RWPE1 (cell line): Measurements from ENCODE around the gene STIP1.

Experiments used
- CTCF ChIA-PET: fragments of 350-600 bp; sonication (Branson Sonifier 250); formaldehyde crosslinking; extraction: SDS; loops from one replicate; lab custom pipeline; 2021; lab: Yijun Ruan, JAX
- POLR2A ChIA-PET: fragments of 400-600 bp; formaldehyde crosslinking; extraction: SDS; loops from one replicate; lab custom pipeline; 2020; ENCODE audit warnings: antibody characterized with exemption; ENCODE audit not compliant: low non-redundant PET; lab: Yijun Ruan, JAX
- DNase-seq: peaks from one replicate; pipeline ENCODE4 v3.0.0; 2012; ENCODE audit warnings: low spot score
- H3K27ac ChIP-seq: fragments of 450-650 bp; 2 replicates; pipeline ENCODE4 v1.5.1; 2017
- TF ChIP-seq, protein P1 (sequence below): fragments of 450-650 bp; conservative IDR thresholded peaks from 2 replicates; pipeline ENCODE4 v1.5.1; 2017; ENCODE audit warnings: low read depth, mild to moderate bottlenecking

Gene STIP1

DNA sequence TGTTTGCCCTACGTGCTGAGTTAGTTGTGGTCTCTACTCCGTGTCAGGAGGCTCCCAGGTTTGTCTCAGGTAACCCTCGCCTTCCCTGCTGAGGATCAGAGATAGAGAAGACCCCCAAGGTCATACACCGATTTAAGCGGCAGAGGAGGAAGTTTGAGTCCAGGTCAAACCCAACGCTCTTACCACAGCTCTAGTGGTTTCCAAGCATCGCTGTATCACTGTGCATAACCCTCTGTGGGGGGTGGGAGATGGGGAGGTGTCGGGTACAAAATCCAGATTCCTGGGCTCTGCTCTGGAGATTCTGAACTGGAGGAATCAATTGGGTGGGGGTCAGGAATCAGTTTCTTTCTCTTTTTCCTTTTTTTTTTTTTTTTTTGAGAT, 45.0 kb downstream of the STIP1 start:
- CTCF ChIA-PET: interaction anchor here (1.7 kb wide), 1 partner anchor 70 kb away, joined by 6 read pairs; the partner anchor contains the start of gene CATSPERZ
- POLR2A ChIA-PET: no interaction called here
- peak overlapping the region; percentile 98 for H3K27ac ChIP-seq
- TF ChIP-seq, protein P1, sequence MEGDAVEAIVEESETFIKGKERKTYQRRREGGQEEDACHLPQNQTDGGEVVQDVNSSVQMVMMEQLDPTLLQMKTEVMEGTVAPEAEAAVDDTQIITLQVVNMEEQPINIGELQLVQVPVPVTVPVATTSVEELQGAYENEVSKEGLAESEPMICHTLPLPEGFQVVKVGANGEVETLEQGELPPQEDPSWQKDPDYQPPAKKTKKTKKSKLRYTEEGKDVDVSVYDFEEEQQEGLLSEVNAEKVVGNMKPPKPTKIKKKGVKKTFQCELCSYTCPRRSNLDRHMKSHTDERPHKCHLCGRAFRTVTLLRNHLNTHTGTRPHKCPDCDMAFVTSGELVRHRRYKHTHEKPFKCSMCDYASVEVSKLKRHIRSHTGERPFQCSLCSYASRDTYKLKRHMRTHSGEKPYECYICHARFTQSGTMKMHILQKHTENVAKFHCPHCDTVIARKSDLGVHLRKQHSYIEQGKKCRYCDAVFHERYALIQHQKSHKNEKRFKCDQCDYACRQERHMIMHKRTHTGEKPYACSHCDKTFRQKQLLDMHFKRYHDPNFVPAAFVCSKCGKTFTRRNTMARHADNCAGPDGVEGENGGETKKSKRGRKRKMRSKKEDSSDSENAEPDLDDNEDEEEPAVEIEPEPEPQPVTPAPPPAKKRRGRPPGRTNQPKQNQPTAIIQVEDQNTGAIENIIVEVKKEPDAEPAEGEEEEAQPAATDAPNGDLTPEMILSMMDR: no peak
- DNase-seq: no peak

DNA sequence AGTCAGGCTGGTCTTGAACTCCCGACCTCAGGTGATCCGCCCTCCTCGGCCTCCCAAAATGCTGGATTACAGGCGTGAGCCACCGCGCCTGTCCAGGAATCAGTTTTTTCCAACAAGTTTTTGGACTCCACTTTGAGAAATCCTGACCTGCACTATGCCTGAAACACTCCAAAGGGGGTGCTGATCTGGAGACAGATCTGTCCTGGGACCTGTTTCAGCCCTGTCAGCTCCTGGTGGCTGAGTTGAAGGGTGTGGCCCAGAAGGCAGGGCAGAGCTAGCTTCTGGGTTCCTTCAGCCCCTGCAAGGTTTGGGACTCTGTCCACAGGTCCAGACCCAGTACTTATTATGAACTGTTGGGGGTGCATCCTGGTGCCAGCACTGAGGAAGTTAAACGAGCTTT, 45.6 kb downstream of the STIP1 start:
- CTCF ChIA-PET: interaction anchor here (1.7 kb wide), 1 partner anchor 69 kb away, joined by 6 read pairs; the partner anchor contains the start of gene CATSPERZ
- TF ChIP-seq, protein P1: no peak
- H3K27ac ChIP-seq: peak overlapping the region; percentile 98
- no peak for DNase-seq
- POLR2A ChIA-PET: no interaction called here

DNA sequence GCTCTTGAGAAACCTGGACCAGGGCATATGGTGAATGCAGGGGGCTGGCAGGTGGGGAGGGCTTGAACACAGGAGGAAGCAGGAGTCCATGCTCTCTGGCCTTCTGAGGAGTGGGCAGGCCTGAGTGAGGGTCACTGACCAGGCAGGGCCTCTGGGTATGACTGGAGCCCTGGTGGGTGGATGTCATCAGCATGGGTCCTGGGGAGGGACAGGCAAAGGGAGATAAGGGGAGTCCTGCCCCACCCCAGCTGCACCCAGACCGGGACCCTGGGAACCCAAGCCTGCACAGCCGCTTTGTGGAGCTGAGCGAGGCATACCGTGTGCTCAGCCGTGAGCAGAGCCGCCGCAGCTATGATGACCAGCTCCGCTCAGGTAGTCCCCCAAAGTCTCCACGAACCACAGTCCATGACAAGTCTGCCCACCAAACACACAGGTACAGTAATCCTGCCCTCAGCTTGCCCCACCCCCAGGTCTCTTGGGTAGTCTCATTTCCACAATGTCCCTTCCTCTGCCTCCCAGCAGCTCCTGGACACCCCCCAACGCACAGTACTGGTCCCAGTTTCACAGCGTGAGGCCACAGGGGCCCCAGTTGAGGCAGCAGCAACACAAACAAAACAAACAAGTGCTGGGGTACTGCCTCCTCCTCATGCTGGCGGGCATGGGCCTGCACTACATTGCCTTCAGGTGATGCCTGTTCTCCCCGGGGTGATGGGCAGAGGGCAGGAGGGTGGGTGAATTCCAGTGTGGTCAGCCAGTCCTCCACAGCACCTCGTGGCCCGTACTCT, 46.4 kb downstream of the STIP1 start:
- TF ChIP-seq, protein P1: no peak
- DNase-seq: no peak
- CTCF ChIA-PET: interaction anchor here (0.6 to 1.7 kb wide), 4 partner anchors 19 to 382 kb away, joined by 3 to 6 read pairs (median 4); partner anchors contain the start of genes CATSPERZ and PLCB3
- H3K27ac ChIP-seq: peak overlapping the region; percentile 98
- POLR2A ChIA-PET: interaction anchor here (0.6 to 1.0 kb wide), 3 partner anchors 9 to 99 kb away, joined by 3 read pairs; partner anchors contain the start of gene FKBP2

DNA sequence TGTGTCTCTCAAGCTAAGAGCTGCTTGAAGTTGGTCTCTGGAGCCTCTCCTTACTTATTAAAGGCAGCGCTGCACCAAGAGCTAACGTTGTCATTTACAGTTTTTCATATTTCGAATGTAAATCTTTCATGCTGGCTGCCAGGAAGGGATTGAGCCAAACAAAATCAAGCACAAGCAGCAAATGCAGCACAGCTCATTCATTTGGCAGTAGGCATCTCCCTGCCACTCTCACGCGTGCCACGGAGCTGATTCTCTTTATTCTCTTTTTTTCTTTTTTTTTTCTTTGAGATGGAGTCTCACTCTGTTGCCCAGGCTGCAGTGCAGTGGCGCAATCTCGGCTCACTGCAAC, 47.0 kb downstream of the STIP1 start:
- ChIA-PET POLR2A (interaction anchor here (0.6 to 1.0 kb wide), 3 partner anchors 8 to 99 kb away, joined by 3 read pairs; partner anchors contain the start of gene FKBP2), CTCF (interaction anchor here (0.6 to 1.7 kb wide), 5 partner anchors 19 to 382 kb away, joined by 3 to 6 read pairs (median 3); partner anchors contain the start of genes CATSPERZ and PLCB3)
- peak overlapping the region; percentile 98 for H3K27ac ChIP-seq
- DNase-seq: no peak
- TF ChIP-seq, protein P1: no peak

DNA sequence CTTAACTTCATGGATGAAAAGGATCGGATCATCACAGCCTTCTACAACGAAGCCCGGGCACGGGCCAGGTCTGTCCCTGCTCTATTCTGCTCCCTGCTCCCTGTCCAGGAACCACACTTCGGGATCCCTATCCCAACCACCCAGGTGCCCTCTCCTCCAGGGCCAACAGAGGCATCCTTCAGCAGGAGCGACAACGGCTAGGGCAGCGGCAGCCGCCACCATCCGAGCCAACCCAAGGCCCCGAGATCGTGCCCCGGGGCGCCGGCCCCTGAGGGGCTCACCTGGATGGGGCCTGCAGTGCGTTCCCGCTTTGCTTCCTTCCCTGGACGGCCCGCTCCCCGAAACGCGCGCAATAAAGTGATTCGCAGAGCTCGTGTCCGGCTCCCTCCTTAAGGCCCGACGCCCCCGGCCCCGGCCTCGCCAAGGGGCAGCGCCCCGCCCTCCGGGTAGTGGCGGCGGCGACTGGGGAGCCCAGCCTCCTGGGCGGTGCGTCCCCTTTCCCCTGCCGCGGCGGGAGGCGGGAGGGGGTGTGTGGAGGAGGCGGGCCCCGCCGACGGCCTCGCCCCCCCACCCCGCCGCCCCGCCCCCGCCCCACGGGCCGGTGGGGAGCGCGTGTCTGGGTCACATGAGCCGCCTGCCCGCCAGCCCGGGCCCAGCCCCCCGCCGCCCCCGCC, 48.1 kb downstream of the STIP1 start, which contains the start of gene VEGFB:
TSS of gene VEGFB (plus strand) at position 672 of the 674 bp plus-strand sequence. CDS start 250 bp downstream, outside the sequence.
- ChIA-PET CTCF (interaction anchor here (0.9 kb wide), 1 partner anchor 67 kb away, joined by 3 read pairs; no protein-coding TSS in a partner anchor), POLR2A (no interaction called here)
- H3K27ac ChIP-seq: peak within 1 kb of the TSS; percentile 98
- TF ChIP-seq, protein P1: no peak
- DNase-seq: no peak
